ENCODE results near the gene BPIFA2. TPM values are rescaled to one million over a fixed set of nuclear protein-coding genes. Genes with fewer than 3 reads are reported as not detected.

The BPIFA2 gene
- total RNA-seq, 1 experiment from 2014 or later, result not detected

DNA sequence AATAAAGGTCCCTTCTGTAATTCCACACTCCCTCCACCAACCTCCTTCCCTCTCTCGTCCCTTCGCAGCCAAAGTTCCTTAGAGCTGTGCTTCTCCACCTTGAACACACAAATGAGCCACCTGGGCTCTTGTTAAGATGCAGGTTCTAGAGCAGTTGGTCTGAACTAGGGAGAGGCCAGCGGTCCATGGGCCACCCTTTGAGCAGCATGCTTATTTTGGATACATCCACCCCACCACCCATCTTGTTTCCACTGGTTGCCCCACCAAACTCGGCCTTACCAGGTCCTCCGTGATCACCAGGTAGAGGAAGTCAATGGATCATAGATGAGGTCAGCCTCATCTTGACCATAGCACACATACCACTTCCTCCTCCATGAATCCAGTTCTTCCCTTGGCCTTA, 7.3 kb upstream of the BPIFA2 start:
- TF ChIP-seq JUND (IDR thresholded peaks at IDR 0.05), result no peak
- TF ChIP-seq, protein P1, sequence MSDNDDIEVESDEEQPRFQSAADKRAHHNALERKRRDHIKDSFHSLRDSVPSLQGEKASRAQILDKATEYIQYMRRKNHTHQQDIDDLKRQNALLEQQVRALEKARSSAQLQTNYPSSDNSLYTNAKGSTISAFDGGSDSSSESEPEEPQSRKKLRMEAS (IDR thresholded peaks at IDR 0.05), result no peak
- no peak for TF ChIP-seq SIN3A (IDR thresholded peaks at IDR 0.05; ENCODE audit: low read depth)
- no peak for TF ChIP-seq RAD21 (IDR thresholded peaks at IDR 0.05; ENCODE audit: low read depth)
- TF ChIP-seq, protein P2, sequence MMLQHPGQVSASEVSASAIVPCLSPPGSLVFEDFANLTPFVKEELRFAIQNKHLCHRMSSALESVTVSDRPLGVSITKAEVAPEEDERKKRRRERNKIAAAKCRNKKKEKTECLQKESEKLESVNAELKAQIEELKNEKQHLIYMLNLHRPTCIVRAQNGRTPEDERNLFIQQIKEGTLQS (IDR thresholded peaks at IDR 0.05), result no peak
- TF ChIP-seq POLR2AphosphoS5 (IDR thresholded peaks at IDR 0.05; ENCODE audit: low read depth, low read length), result no peak
- no peak for TF ChIP-seq SP1 (IDR thresholded peaks at IDR 0.05; ENCODE audit: low read depth)
- TF ChIP-seq, protein P3, sequence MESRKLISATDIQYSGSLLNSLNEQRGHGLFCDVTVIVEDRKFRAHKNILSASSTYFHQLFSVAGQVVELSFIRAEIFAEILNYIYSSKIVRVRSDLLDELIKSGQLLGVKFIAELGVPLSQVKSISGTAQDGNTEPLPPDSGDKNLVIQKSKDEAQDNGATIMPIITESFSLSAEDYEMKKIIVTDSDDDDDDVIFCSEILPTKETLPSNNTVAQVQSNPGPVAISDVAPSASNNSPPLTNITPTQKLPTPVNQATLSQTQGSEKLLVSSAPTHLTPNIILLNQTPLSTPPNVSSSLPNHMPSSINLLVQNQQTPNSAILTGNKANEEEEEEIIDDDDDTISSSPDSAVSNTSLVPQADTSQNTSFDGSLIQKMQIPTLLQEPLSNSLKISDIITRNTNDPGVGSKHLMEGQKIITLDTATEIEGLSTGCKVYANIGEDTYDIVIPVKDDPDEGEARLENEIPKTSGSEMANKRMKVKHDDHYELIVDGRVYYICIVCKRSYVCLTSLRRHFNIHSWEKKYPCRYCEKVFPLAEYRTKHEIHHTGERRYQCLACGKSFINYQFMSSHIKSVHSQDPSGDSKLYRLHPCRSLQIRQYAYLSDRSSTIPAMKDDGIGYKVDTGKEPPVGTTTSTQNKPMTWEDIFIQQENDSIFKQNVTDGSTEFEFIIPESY (IDR thresholded peaks at IDR 0.05; ENCODE audit: extremely low read depth, insufficient replicate concordance, low read length), result no peak
- TF ChIP-seq, protein P4, sequence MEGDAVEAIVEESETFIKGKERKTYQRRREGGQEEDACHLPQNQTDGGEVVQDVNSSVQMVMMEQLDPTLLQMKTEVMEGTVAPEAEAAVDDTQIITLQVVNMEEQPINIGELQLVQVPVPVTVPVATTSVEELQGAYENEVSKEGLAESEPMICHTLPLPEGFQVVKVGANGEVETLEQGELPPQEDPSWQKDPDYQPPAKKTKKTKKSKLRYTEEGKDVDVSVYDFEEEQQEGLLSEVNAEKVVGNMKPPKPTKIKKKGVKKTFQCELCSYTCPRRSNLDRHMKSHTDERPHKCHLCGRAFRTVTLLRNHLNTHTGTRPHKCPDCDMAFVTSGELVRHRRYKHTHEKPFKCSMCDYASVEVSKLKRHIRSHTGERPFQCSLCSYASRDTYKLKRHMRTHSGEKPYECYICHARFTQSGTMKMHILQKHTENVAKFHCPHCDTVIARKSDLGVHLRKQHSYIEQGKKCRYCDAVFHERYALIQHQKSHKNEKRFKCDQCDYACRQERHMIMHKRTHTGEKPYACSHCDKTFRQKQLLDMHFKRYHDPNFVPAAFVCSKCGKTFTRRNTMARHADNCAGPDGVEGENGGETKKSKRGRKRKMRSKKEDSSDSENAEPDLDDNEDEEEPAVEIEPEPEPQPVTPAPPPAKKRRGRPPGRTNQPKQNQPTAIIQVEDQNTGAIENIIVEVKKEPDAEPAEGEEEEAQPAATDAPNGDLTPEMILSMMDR (IDR thresholded peaks at IDR 0.05 in 2 of 3, conservative IDR thresholded peaks at IDR 0.05 in 1 of 3; ENCODE audit: borderline replicate concordance in 1 of 3, insufficient read depth in 1 of 3, low read depth in 2 of 3, low read length in 2 of 3), result no peak
- no peak for TF ChIP-seq FOSL1 (IDR thresholded peaks at IDR 0.05; ENCODE audit: low read depth)
- TF ChIP-seq SRF (IDR thresholded peaks at IDR 0.05; ENCODE audit: low read depth), result no peak
- no peak for TF ChIP-seq YY1 (IDR thresholded peaks at IDR 0.05; ENCODE audit: extremely low read depth, insufficient replicate concordance, low read depth, low read length)
- TF ChIP-seq EGR1 (IDR thresholded peaks at IDR 0.05; ENCODE audit: low read depth), result no peak
- TF ChIP-seq EZH2phosphoT487 (IDR thresholded peaks at IDR 0.05; ENCODE audit: borderline replicate concordance), result no peak
- no peak for TF ChIP-seq ZNF274 (IDR thresholded peaks at IDR 0.05; ENCODE audit: low read depth, low read length)
- no peak for TF ChIP-seq CEBPB (IDR thresholded peaks at IDR 0.05; ENCODE audit: low read depth)
- no peak for TF ChIP-seq EZH2 (IDR thresholded peaks at IDR 0.05)
- no peak for TF ChIP-seq TCF7L2 (IDR thresholded peaks at IDR 0.05; ENCODE audit: borderline replicate concordance, extremely low read depth, insufficient read depth, insufficient read length)
- TF ChIP-seq, protein P5, sequence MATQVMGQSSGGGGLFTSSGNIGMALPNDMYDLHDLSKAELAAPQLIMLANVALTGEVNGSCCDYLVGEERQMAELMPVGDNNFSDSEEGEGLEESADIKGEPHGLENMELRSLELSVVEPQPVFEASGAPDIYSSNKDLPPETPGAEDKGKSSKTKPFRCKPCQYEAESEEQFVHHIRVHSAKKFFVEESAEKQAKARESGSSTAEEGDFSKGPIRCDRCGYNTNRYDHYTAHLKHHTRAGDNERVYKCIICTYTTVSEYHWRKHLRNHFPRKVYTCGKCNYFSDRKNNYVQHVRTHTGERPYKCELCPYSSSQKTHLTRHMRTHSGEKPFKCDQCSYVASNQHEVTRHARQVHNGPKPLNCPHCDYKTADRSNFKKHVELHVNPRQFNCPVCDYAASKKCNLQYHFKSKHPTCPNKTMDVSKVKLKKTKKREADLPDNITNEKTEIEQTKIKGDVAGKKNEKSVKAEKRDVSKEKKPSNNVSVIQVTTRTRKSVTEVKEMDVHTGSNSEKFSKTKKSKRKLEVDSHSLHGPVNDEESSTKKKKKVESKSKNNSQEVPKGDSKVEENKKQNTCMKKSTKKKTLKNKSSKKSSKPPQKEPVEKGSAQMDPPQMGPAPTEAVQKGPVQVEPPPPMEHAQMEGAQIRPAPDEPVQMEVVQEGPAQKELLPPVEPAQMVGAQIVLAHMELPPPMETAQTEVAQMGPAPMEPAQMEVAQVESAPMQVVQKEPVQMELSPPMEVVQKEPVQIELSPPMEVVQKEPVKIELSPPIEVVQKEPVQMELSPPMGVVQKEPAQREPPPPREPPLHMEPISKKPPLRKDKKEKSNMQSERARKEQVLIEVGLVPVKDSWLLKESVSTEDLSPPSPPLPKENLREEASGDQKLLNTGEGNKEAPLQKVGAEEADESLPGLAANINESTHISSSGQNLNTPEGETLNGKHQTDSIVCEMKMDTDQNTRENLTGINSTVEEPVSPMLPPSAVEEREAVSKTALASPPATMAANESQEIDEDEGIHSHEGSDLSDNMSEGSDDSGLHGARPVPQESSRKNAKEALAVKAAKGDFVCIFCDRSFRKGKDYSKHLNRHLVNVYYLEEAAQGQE (IDR thresholded peaks at IDR 0.05; ENCODE audit: low read depth), result no peak
- no peak overlapping the region for H2AFZ ChIP-seq (ENCODE audit: low read depth, low read length, poor library complexity, severe bottlenecking)
- POLR2A ChIA-PET, result no interaction called here
- peaks cover 32% of the 10 kb centered on the region for H3K27me3 ChIP-seq (ENCODE audit: insufficient read depth, low read length)
- H3K9ac ChIP-seq (ENCODE audit: low read length), result no peak overlapping the region
- intact Hi-C loops (cut with micrococcal nuclease), result no loop called here
- no peak overlapping the region for H3K27ac ChIP-seq (ENCODE audit: low read depth, low read length)
- no peaks in the 10 kb centered on the region for H3K9me2 ChIP-seq (ENCODE audit: insufficient read depth)
- no peaks in the 10 kb centered on the region for H3K79me2 ChIP-seq (ENCODE audit: insufficient read depth, low read length)
- no TSS peak for BruUV-seq (replicated peaks)
- CTCF ChIA-PET, result no interaction called here
- DNase-seq (ENCODE audit: low read depth, low spot score) (no peak), ATAC-seq (no peak)
- no peaks in the 10 kb centered on the region for H3K36me3 ChIP-seq (ENCODE audit: control insufficient read depth in 1 of 2, insufficient read depth in 2 of 2, low read length in 2 of 2)
- H3K4me3 ChIP-seq (replicated peaks in 1 of 2; ENCODE audit: low read depth in 1 of 2, low read length in 2 of 2), result no peak overlapping the region
- no peaks in the 10 kb centered on the region for H4K20me1 ChIP-seq (ENCODE audit: insufficient read depth)
- no peak overlapping the region for H3K4me2 ChIP-seq (ENCODE audit: low read length)
- no peaks in the 10 kb centered on the region for H3K9me3 ChIP-seq (ENCODE audit: control insufficient read depth in 1 of 2, insufficient read depth in 1 of 2, low read depth in 1 of 2, low read length in 2 of 2)
- peaks cover 10 to 13% of the 10 kb centered on the region in 2 experiments; a peak in 3 of 4 replicates for H3K4me1 ChIP-seq (ENCODE audit: control insufficient read depth in 1 of 2, insufficient read depth in 2 of 2, low read length in 2 of 2)
- RAD21 ChIA-PET (ENCODE audit: low non-redundant PET in 1 of 2, low total read pairs in 2 of 2, uncharacterized antibody in 2 of 2, unreplicated experiment in 2 of 2), result no interaction called here
